DMS 273 treated with DMSO at 0.1 percent for 48 hours (cell line): ENCODE results near the gene HMGCS2.
"Not testable (repeated sequence)": the region's sequence is repeated elsewhere in the genome, so short reads cannot be mapped to it uniquely, and the experiment has no call there.

Experiments
- DNase-seq: peaks from one replicate; lab custom pipeline; 2025; lab: John Stamatoyannopoulos, UW

Gene HMGCS2

DNA sequence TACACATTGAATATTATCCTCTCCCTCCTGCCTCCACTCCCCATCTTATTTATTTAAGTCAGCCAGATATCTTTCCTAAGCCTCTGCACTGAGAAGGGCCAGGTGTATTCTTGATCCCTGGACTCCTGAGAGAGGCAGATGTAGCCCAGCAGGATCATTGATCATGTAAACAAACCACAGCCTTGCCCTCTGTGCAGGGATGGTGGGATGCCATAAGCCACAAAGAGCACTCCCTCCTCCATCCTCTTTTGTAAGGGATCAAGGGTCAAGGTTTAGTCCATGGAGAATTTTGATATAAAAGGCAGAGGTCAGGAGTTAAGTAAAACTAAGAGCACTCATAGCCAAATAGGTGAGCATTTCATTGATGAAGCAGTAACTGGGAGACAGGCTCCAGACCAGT lies 39.7 kb downstream of the HMGCS2 start:
- no peak for DNase-seq

DNA sequence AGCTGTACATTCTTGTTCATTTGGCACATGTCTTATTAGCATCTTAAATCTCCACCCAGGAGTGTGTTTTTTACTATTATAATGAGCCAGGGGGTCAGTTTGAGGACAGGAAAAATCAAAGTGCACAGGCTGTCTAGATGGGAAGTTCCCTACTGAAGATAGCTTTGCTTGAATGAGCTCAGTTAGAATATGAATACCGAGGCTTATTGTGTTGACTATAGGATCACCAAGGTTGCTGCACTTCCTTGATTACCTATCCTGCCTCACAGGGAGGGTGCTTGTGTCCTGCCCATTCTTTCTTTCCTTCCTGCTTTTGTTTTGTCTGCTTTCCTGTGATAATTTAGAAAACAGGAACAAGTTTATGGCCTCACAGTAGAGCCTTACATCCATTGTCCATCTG lies 40.7 kb downstream of the HMGCS2 start:
- DNase-seq = no peak

DNA sequence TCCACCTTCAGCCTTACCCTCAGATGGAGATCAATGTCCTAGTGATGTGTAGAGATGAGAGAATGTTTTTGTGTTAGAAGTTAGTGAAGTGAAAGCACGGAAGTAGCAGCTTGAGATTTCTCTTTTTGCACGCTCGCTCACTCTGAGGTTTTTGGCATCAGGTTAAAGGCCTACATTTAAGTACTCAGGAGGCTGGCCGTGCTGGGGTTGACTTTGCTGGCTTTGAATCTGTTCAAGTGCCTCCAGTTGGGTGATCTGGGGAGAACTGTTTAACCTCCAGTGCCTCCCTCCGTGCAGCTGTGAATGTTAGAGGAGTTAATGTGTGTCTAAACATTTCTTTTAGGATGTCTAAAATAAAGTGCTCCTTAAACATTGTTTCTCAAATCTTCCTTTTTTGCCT lies 43.1 kb downstream of the HMGCS2 start:
- DNase-seq = no peak

DNA sequence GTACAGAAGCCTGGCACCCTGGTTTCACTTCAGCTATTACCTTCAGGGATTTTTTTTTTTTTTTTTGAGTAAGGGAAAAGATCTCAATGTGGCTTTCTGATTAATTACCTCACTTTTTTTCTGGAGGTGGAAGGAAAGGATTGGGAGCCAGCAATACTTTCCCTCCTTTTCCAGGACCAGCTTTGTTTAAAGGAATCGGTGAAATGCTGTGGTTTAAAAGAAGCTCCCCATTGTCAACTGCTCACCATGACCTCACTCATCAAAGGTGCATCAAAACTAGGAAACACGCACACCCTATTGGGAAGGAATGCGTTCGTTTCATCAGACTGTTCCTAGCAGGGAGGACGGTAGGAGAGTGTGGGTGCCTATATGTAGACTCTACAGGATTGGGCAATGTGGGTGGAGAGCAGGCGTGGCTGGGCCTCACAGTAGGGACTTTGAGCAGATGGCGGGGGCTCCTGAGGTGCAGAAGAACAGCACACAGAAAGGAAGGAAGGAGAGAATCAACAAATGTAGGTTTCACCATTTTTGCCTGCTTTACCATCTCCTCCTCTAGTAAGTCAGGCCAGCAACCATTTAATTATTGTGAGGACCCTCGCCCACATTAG lies 44.0 kb downstream of the HMGCS2 start:
- no peak for DNase-seq

DNA sequence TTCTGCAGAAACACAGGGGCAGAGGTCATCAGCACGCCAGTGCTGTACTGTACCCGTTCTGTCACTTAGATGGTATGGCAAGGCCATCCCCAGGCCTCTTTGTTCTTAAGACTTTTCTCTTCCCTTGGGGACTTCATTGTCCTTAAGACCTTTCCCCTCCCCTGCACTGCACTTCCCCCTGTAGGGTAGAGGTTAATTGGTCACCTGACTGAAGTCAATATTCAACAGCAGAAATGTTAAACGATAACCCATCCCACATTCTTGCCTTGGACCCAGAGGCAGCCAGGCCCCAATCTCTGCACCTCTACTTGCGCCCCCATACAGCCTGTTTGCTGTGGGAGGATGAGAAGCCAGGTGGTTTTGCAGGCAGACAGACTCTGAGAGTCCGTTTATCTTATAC lies 46.8 kb downstream of the HMGCS2 start:
- no peak for DNase-seq

DNA sequence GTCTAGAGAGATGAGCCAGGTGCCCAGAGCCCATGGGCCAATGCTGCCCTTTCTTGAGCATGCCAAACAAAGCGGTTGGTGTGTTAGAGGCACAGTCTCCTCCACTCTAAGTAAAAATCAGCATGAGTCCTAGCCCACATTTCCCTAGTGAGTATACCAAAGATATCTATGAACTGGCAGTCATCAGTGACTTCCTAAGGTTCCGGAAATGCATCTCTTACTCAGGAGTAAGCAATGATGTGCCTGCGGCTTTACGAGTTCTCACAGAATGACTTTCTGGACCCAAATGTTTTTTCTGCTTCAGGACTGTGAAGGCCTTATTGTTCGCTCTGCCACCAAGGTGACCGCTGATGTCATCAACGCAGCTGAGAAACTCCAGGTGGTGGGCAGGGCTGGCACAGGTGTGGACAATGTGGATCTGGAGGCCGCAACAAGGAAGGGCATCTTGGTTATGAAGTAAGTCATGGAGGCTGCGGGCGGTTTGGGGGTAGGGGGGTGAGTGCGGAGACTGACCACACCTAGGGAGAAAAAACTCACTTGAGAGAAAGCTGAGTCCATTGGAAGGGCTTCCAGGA lies 47.8 kb downstream of the HMGCS2 start:
- no peak for DNase-seq

DNA sequence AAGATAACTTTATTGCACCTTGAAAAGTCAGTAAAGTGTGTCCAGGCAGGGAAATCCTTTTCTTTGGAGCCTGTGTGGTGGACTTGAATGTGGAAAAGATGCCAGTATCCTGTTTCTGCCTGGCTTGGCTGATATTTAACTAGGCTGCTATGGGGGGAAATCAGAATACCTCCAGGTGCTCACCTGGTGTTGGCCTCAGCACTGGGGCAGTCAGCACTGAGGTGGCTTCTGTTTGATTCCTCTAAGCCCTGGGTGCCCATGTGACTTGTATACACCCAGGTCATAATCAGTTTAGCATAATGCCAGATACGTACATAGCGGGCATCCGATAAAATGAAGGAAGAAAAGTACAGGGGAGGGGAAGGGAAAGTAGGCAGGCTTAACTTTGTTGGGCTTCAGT lies 49.7 kb downstream of the HMGCS2 start:
- no peak for DNase-seq

DNA sequence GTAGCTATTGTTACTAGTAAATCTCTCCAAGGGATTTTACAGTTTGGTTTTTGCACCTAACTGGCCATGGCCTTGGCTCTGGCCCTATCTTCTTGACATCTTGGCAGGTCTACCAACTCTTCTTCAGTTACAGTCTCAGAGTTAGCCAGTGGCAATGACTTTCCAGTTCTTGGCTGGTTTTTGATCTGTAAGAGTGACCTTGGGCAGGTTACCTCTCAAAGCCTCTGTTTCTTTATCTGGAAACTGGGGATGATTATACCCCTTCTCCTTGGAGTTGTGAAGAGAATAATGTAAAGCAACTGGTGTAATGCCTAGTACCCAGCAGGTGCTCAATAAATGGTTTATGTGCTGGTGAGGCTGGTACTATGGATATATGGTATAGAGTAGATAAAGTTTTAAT lies 50.3 kb downstream of the HMGCS2 start:
- DNase-seq = no peak

DNA sequence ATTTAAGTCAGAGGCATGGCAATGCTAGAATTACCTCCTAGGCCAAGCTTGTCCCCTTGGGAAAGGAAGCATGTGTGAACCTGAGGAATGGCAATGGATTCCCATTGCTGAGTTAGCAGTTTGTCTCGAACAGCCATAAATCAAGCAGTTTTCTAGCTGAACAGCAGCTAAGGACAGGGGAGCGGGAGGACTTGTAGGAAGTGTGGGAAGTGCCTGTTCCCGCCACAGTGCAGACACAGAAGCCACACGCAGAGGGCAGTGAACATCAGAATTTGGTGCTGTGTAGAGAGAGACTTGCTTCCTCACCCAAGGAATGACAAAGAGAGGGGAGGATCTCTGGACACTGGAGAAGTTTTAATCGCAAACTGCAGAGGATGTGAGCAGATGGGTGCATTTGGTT lies 53.2 kb downstream of the HMGCS2 start:
- no peak for DNase-seq

DNA sequence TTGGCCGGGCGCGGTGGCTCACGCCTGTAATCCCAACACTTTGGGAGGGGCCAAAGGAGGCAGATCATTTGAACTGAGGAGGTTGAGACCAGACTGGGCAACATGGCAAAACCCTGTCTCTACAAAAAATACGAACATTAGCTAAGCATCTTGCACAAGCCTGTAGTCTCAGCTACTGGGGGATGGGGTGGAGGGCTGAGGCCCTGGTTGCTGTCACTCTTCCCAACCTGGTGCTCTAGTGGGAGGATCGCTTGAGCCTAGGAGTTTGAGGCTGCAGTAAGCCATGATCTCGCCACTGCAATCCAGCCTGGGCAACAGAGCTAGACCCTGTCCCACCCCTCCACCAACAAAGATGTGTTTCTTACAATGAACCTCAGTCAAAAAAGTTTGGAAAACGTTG lies 54.1 kb downstream of the HMGCS2 start:
- no peak for DNase-seq

DNA sequence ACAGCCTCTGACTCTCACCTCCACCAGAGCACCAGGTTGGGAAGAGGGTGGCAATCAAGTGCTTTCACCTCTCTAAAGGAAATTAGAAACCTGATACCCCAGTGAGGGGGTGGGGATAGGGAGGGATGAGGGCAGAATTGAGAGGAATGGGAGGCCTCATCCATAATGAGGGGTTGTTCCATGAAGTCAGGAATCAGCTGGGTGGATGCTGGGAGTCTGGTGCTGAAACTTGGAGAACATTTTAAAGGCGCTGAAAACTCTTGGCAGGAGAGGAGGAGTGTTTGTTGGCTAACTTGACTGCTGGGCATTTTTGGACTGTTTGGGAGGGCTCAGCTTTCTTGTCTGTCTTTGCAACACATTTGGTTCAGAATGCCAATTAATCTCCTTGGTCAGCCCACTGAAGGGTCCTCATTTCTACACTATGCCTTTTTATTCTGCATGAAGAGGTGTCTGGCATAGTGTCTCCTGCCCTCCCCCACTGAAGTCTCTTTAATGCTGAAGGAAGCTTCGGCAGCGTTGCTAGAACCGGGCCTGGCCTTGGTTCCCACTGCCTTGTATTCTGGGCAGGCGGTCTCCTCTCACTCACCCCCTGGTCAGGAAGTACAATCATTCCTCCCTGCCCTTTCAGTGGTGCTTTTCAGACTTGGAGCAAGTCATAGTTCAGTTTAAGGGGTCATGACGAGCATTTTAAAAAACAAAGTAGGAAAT lies 54.8 kb downstream of the HMGCS2 start:
- no peak for DNase-seq

DNA sequence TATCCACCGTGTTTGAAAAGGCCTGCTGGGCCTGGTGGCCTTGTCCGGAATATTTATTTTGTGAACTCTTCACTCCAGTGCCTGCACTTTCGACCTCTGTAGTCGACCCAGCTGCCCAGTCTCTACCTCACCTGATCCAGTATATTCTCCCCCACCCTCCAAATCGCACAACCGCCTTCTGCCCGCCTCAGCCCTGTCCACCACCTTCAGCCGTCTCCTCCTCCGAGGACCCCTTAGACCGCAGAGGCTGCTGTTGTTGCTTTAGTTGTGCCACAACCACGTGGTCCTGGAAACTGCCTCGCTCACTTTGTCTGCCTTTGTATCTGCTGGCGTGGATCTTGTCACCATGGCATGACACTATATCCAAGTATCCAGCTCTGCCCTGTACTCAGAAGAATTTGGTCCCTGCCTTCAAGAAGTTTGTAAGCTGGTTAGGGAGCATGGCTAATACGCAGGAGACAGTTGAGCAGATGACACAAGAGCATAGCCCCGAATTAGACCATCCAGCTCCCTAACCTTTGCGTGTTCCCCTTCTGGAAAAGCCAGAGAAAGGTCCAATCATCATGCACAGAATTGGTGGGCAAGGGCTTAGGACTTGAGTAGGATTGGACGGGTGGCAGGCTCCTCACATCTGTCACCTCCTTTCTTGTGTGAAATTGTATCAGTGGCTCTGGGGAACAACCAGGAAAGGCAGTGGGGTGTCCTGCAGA lies 55.5 kb downstream of the HMGCS2 start:
- peak; percentile 51 for DNase-seq

DNA sequence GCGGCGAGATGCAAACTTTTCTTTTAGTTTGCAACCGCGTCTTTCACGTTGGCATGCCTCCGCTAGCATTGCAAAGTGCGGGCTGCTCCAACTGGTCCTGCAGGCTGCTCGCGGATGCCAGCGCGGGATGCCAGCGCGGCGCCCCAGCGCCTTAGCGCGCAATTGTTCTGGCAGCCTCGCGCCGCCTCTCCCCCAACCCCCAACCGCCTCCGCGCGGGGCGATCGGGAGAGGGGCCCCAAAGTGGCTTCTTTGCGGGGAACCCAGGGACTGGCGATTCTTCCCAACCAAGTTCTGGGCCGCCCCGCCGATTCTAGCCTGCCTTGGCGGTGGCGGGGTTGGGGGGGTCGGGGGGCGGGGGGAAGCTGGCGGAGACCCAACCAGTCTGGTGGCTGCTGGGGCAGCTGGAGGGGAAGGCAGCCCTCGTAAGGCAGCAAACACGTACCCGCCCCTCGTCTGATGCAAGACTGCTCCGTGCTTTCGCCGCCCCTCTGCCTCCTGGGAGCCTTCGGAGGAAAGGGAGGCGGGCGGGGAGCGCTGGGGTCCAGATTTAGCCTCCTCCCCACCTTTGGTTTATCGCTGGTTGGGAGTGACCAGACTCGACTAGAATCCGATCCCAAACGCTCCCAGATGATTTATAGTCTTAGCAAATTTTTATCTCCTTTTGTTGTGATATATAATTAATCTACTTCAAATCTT lies 56.2 kb downstream of the HMGCS2 start:
- DNase-seq = peak; percentile 76

DNA sequence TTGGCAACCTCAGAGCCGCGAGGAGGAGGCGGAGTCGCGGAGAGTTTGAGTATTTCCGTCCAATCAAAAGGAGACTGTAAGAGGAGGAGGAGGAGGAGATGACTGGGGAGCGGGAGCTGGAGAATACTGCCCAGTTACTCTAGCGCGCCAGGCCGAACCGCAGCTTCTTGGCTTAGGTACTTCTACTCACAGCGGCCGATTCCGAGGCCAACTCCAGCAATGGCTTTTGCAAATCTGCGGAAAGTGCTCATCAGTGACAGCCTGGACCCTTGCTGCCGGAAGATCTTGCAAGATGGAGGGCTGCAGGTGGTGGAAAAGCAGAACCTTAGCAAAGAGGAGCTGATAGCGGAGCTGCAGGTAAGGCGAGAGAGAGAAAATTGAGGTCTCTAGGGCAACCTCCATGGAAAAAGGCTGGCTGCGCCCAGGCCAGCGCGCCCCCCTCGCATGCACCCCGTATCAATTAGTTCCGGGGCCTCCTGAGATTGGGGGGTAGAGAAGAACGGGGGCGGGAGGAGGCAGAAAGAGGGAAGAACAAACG lies 56.8 kb downstream of the HMGCS2 start, which contains the start of gene PHGDH:
Gene PHGDH, plus strand, starts transcription at position 131 of the 538 bp plus-strand sequence. Its CDS starts 89 bp downstream, at position 220.
- DNase-seq = peak; percentile 89

DNA sequence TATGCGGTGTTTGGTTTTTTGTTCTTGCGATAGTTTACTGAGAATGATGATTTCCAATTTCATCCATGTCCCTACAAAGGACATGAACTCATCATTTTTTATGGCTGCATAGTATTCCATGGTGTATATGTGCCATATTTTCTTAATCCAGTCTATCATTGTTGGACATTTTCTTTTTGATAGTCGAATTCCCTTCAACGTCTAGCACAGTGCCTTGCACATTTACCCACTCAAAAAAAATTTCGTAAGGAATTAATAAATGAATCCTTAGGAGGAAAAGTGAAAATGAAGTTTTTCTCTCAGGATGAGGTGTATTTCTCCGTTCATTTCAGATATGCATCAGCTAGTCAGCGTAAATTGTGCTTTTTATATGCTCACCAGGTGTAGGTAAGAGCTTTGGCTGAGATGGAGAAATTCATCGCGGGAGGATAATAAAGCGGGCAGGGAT lies 57.3 kb downstream of the HMGCS2 start:
- not testable (repeated sequence) for DNase-seq

DNA sequence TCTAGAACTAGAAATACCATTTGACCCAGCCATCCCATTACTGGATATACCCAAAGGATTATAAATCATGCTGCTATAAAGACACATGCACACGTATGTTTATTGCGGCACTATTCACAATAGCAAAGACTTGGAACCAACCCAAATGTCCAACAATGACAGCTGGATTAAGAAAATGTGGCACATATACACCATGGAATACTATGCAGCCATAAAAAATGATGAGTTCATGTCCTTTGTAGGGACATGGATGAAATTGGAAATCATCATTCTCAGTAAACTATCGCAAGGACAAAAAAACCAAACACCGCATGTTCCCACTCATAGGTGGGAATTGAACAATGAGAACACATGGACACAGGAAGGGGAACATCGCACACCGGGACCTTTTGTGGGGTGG lies 62.1 kb downstream of the HMGCS2 start:
- not testable (repeated sequence) for DNase-seq

DNA sequence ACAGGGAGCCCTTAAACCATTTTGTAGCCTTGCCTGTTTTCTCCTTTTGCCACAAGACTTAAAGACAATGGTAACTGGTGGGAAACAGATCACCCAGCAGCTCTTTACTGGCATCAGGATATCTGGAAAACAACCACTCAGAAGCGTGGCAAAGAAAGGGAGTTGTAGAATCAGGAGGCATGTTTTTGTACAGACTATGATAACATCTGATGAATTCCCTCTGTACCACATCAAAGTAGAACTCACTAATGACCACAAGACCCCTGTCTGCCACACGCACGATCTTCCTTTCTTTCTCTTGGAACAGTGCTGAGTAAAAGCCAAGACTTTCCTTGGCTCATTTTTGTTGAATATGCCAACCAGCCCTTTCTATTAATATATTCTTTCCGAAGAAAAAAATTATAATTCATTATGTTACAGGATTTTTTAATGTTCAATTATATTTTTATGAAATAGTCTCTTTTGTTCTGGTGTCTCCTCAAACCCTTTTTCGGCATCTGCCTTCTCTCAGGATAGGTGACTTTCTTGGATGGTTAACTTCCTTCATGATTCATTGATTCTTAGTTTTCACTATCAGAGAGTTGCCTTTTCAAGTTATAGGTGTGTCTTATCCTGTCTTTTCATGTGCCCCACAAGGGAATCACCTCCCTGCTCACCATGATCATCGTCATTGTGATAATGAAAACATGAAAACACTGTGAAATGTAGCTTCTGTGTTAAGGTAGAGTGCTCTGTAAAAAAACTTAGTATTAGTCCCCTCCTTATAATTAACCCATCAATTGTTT lies 64.8 kb downstream of the HMGCS2 start:
- DNase-seq = no peak

DNA sequence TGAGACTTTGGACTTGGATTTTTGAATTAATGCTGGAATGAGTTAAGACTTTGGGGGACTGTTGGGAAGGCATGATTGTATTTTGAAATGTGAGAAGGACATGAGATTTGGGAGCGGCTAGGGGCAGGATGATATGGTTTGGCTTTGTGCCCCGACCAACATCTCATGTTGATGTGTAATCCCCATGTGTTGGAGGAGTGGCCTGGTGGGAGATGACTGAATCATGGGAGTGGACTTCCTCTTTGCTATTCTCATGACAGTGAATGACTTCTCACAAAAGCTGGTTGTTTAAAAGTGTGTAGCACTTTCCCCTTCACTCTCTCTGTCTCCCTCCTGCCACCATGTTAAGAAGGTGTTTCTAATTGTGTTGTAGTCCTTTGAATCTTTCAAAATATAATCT lies 66.3 kb downstream of the HMGCS2 start:
- no peak for DNase-seq

DNA sequence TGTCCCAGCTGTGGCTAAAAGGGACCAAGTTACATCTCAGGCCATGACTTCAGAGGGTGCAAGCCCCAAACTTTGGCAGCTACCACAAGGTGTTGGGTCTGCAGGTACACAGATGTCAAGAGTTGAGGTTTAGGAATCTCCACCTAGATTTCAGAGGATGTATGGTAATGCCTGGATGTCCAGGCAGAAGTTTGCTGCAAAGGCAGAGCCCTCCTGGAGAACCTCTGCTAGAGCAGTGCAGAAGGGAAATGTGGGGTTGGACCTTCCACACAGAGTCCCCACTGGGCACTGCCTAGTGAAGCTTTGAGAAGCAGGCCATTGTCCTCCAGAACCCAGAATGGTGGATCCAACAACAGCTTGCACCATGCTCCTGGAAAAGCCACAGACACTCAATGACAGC lies 67.0 kb downstream of the HMGCS2 start:
- DNase-seq = no peak

DNA sequence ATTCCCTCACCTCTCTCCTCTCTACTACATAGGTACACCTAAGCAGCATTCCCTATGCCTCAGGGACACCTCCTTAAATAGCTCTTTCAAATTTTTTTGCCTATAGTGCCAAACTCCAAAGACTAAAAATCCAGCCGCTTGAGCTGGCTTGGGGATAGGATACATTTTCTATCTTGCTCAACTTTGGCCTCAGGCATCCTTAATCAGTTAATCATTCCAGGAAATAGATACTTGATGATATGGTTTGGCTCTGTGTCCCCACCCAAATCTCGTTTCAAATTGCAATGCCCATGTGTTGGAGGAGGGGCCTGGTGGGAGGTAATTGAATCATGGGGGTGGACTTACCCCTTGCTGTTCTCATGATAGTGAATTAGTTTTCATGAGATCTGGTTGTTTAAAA lies 68.4 kb downstream of the HMGCS2 start:
- no peak for DNase-seq
